A673 (cell line): Measurements from ENCODE around the gene RIPOR3. TPM values are rescaled to one million over a fixed set of nuclear protein-coding genes. Genes with fewer than 3 reads are reported as not detected.

Experiments used
- BruUV-seq: library from RNA; stranded (reverse); fragments of 400-500 nt; replicated peaks from 2 replicates; lab custom pipeline; 2021; lab: Mats Ljungman, UMichigan
- CTCF ChIA-PET: fragments of 300-600 bp; sonication (Branson Sonifier 250); formaldehyde crosslinking; loops from one replicate; lab custom pipeline; 2022; ENCODE audit warnings: antibody characterized with exemption; lab: Charles Lee
- POLR2A ChIA-PET: fragments of 300-600 bp; sonication (Branson Sonifier 250); formaldehyde crosslinking; loops from one replicate; lab custom pipeline; 2022; ENCODE audit warnings: antibody characterized with exemption; ENCODE audit not compliant: low non-redundant PET; lab: Charles Lee
- DNase-seq: peaks from one replicate; pipeline ENCODE4 v3.0.0-alpha.2; 2015; ENCODE audit warnings: low spot score
- H3K27ac ChIP-seq: fragments of 200-600 bp; sonication (generic); 2 replicates; pipeline ENCODE4 v1.5.1; 2016; ENCODE audit warnings: mixed run types, low read depth, mild to moderate bottlenecking, mixed read lengths, antibody characterized with exemption, low read length; ENCODE audit not compliant: poor library complexity, severe bottlenecking
- H3K27me3 ChIP-seq: fragments of 200-600 bp; sonication (generic); replicated peaks from 2 replicates; pipeline ENCODE4 v1.6.1; 2017; ENCODE audit warnings: mixed run types, low read depth, mild to moderate bottlenecking, mixed read lengths, antibody characterized with exemption, low read length; ENCODE audit not compliant: insufficient read depth, poor library complexity
- H3K36me3 ChIP-seq: fragments of 200-600 bp; sonication (generic); 2 replicates; pipeline ENCODE4 v1.6.1; 2016; ENCODE audit warnings: mixed run types, mild to moderate bottlenecking, mixed read lengths, antibody characterized with exemption, low read length; ENCODE audit not compliant: insufficient read depth, poor library complexity, severe bottlenecking
- H3K4me1 ChIP-seq: fragments of 200-600 bp; sonication (generic); 2 replicates; pipeline ENCODE4 v1.6.1; 2017; ENCODE audit warnings: mixed run types, mild to moderate bottlenecking, mixed read lengths, antibody characterized with exemption, low read length; ENCODE audit not compliant: insufficient read depth, poor library complexity, severe bottlenecking
- H3K4me3 ChIP-seq: fragments of 200-600 bp; sonication (generic); 2 replicates; pipeline ENCODE4 v1.5.1; 2016; ENCODE audit warnings: low read depth, mixed run types, mild to moderate bottlenecking, mixed read lengths, low read length; ENCODE audit not compliant: poor library complexity, severe bottlenecking
- H3K9me3 ChIP-seq: fragments of 200-600 bp; sonication (generic); 2 replicates; pipeline ENCODE4 v1.6.1; 2016; ENCODE audit warnings: mixed run types, low read depth, mild to moderate bottlenecking, mixed read lengths, antibody characterized with exemption, low read length; ENCODE audit not compliant: poor library complexity, severe bottlenecking
- CTCF ChIP-seq: fragments of 300-800, 200-600 bp; sonication (generic); conservative IDR thresholded peaks from 2 replicates; pipeline ENCODE4 v1.5.1; 2017; ENCODE audit warnings: low read depth, mild to moderate bottlenecking, antibody characterized with exemption, low read length, moderate library complexity, mixed read lengths
- EZH2 ChIP-seq: fragments of 200-600 bp; sonication (generic); IDR thresholded peaks from 2 replicates; pipeline ENCODE4 v1.6.1; 2017; ENCODE audit warnings: borderline replicate concordance, low read depth, mild to moderate bottlenecking, mixed read lengths, antibody characterized with exemption, low read length; ENCODE audit not compliant: poor library complexity, severe bottlenecking
- intact Hi-C: fragments of 100-400 bp; cut with micrococcal nuclease; formaldehyde crosslinking; loops from one replicate; pipeline ENCODE4 v1.10.0; 2022; ENCODE audit not compliant: unreplicated experiment
- total RNA-seq: library from RNA; stranded (reverse); gene quantifications from 2 replicates; pipeline ENCODE4 v1.2.3, GENCODE V29; 2021

The RIPOR3 gene
- total RNA-seq, 1 experiment from 2014 or later = 19.1 TPM

GRCh38 chr20:50568549-50568942 lies 122.8 kb downstream of the RIPOR3 start:
- CTCF ChIA-PET = no interaction called here
- Histone ChIP-seq H3K36me3 (peaks cover 8% of the 10 kb centered on the region), H3K27ac (no peak overlapping the region), H3K4me1 (peaks cover 38% of the 10 kb centered on the region), H3K9me3 (no peaks in the 10 kb centered on the region), H3K4me3 (no peak overlapping the region), H3K27me3 (no peaks in the 10 kb centered on the region)
- intact Hi-C loops = no loop called here
- no peak for DNase-seq
- no peak for TF ChIP-seq EZH2
- no peak for TF ChIP-seq CTCF
- no TSS peak for BruUV-seq
- POLR2A ChIA-PET = no interaction called here

- ChIA-PET POLR2A (no interaction called here), CTCF (no interaction called here)
- no TSS peak for BruUV-seq
- no peak for DNase-seq
- intact Hi-C loops = no loop called here
- H3K27me3 ChIP-seq = no peaks in the 10 kb centered on the region
- H3K4me3 ChIP-seq = no peak overlapping the region
- peaks cover 12% of the 10 kb centered on the region for H3K36me3 ChIP-seq
- peaks cover 33% of the 10 kb centered on the region for H3K4me1 ChIP-seq
- H3K27ac ChIP-seq = no peak overlapping the region
- no peaks in the 10 kb centered on the region for H3K9me3 ChIP-seq
- TF ChIP-seq CTCF (no peak), EZH2 (no peak)
Observed at GRCh38 chr20:50567860-50568548, 123.3 kb downstream of the RIPOR3 start.

GRCh38 chr20:50565871-50566270 lies 125.5 kb downstream of the RIPOR3 start:
- DNase-seq = no peak
- Histone ChIP-seq H3K27ac (no peak overlapping the region), H3K27me3 (no peaks in the 10 kb centered on the region), H3K36me3 (peaks cover 14% of the 10 kb centered on the region), H3K9me3 (no peaks in the 10 kb centered on the region), H3K4me3 (no peak overlapping the region), H3K4me1 (peaks cover 30% of the 10 kb centered on the region)
- CTCF ChIA-PET = no interaction called here
- BruUV-seq = no TSS peak
- intact Hi-C loops = no loop called here
- TF ChIP-seq EZH2 (no peak), CTCF (no peak)
- POLR2A ChIA-PET = no interaction called here
